GM19099 (cell line): ENCODE measurements around the gene ATF3.
A peak's percentile ranks its signal among the peaks of the same experiment; 100 is the strongest.

Source experiments
- POLR2A ChIP-seq: IDR thresholded peaks from 3 replicates; pipeline ENCODE4 v1.6.1; 2011; ENCODE audit warnings: low read depth; ENCODE audit not compliant: insufficient read length; ENCODE audit errors: extremely low read depth

Gene ATF3

GRCh38 chr1:212596798-212597197 is 11.8 kb upstream of the ATF3 start:
- TF ChIP-seq POLR2A = no peak

- TF ChIP-seq POLR2A = no peak
Measured at GRCh38 chr1:212597487-212597886, 11.1 kb upstream of the ATF3 start.

GRCh38 chr1:212600071-212600915 is 8.3 kb upstream of the ATF3 start:
- no peak for TF ChIP-seq POLR2A

- TF ChIP-seq POLR2A = no peak
Measured at GRCh38 chr1:212600980-212601379, 7.6 kb upstream of the ATF3 start.

GRCh38 chr1:212601524-212601923 is 7.0 kb upstream of the ATF3 start:
- no peak for TF ChIP-seq POLR2A

- TF ChIP-seq POLR2A = no peak
Measured at GRCh38 chr1:212605441-212606394, 2.8 kb upstream of the ATF3 start.

- TF ChIP-seq POLR2A = peak; percentile 49
Measured at GRCh38 chr1:212606395-212607205, 2.0 kb upstream of the ATF3 start.

GRCh38 chr1:212607206-212607912 is 1.2 kb upstream of the ATF3 start:
- no peak for TF ChIP-seq POLR2A

GRCh38 chr1:212607913-212608391 is 609 bp upstream of the ATF3 start:
- TF ChIP-seq POLR2A = no peak

GRCh38 chr1:212608959-212609700 is 569 bp downstream of the ATF3 start:
- no peak for TF ChIP-seq POLR2A

- no peak for TF ChIP-seq POLR2A
Measured at GRCh38 chr1:212609701-212610574, 1.4 kb downstream of the ATF3 start.

GRCh38 chr1:212610575-212610967 is 2.0 kb downstream of the ATF3 start:
- TF ChIP-seq POLR2A = no peak
